PFSK-1 (cell line): ENCODE data around the gene RPS13.

Source experiments
- FOXP2 ChIP-seq: optimal IDR thresholded peaks from 2 replicates; pipeline ENCODE3; 2011; ENCODE audit warnings: borderline replicate concordance, control low read depth, inconsistent platforms; ENCODE audit not compliant: insufficient read depth; ENCODE audit errors: extremely low read length, extremely low read depth
- POLR2AphosphoS5 ChIP-seq: IDR thresholded peaks from 2 replicates; pipeline ENCODE4 v1.6.1; 2012; ENCODE audit warnings: low read depth, mild to moderate bottlenecking, control low read depth, low read length, moderate library complexity
- SIN3A ChIP-seq: IDR thresholded peaks from 2 replicates; pipeline ENCODE4 v1.6.1; 2012; ENCODE audit warnings: mild to moderate bottlenecking, low read length, moderate library complexity, borderline replicate concordance; ENCODE audit not compliant: insufficient read depth
- TAF1 ChIP-seq: IDR thresholded peaks from 2 replicates; pipeline ENCODE4 v1.6.1; 2012; ENCODE audit warnings: low read length, control low read depth, borderline replicate concordance; ENCODE audit not compliant: insufficient read depth
- TF ChIP-seq, protein P1 (sequence below), 2 experiments: IDR thresholded peaks; 2 replicates each; pipeline versions ENCODE4 v1.6.1 to v1.8.0; 2011 to 2012; ENCODE audit warnings: low read depth in 2 of 2, low read length in 2 of 2, control low read depth in 1 of 2, inconsistent platforms in 1 of 2, mild to moderate bottlenecking in 1 of 2, moderate library complexity in 1 of 2; ENCODE audit not compliant: insufficient read depth in 1 of 2

The RPS13 gene

DNA sequence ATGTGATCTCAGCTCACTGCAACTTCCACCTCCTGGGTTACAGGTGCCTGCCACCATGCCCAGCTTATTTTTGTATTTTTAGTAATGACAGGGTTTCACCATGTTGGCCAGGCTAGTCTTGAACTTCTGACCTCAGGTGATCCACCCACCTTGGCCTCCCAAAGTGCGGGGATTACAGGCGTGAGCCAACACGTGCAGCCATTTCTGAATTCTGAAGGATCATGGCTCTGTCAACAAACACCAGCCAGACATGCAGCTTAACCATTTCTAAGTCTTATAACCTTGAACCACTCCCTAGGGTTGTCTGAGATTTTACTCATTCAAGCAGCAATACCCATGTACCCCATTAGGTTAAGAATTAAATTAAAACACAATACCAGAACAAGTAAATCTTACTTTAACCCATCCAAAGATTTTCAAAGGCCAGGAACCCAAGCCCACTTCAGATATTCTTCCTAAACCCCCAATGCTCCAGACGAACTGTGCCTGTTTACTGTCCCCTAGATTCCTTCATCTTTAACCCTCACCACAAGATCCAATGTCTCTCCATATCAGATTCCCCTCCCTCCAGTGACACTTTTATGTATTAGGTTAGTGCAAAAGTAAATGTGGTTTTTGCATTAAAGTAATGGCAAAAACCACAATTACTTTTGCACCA lies 4.0 kb downstream of the RPS13 start:
- TF ChIP-seq, protein P1, sequence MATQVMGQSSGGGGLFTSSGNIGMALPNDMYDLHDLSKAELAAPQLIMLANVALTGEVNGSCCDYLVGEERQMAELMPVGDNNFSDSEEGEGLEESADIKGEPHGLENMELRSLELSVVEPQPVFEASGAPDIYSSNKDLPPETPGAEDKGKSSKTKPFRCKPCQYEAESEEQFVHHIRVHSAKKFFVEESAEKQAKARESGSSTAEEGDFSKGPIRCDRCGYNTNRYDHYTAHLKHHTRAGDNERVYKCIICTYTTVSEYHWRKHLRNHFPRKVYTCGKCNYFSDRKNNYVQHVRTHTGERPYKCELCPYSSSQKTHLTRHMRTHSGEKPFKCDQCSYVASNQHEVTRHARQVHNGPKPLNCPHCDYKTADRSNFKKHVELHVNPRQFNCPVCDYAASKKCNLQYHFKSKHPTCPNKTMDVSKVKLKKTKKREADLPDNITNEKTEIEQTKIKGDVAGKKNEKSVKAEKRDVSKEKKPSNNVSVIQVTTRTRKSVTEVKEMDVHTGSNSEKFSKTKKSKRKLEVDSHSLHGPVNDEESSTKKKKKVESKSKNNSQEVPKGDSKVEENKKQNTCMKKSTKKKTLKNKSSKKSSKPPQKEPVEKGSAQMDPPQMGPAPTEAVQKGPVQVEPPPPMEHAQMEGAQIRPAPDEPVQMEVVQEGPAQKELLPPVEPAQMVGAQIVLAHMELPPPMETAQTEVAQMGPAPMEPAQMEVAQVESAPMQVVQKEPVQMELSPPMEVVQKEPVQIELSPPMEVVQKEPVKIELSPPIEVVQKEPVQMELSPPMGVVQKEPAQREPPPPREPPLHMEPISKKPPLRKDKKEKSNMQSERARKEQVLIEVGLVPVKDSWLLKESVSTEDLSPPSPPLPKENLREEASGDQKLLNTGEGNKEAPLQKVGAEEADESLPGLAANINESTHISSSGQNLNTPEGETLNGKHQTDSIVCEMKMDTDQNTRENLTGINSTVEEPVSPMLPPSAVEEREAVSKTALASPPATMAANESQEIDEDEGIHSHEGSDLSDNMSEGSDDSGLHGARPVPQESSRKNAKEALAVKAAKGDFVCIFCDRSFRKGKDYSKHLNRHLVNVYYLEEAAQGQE (IDR thresholded peaks at IDR 0.05; ENCODE audit: insufficient read depth in 1 of 2, low read depth in 2 of 2, low read length in 2 of 2) = no peak
- TF ChIP-seq POLR2AphosphoS5 = peak; percentile 45; the same call in 1 of the 2 replicates
- no peak for TF ChIP-seq TAF1

DNA sequence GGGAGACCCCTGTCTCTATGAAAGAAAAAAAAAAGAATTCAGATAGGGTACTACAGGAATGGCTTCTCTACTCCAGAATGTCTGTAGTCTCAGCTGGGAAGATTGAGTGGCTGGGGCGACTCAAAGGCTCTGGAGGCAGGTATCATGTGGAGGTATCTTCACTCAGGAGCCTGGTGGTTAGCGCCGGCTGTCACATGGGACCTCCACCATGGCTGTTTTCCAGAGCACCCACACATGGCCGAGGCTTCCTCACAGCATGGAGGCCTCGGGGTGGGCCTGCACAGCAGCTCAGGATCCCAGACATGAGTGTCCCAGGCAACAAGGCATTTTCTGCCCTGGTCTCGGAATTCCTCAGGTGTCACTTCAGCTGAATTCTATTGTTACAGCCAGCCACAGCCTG lies 10.1 kb downstream of the RPS13 start:
- TF ChIP-seq, protein P1 (IDR thresholded peaks at IDR 0.05; ENCODE audit: insufficient read depth in 1 of 2, low read depth in 2 of 2, low read length in 2 of 2) = no peak
- no peak for TF ChIP-seq SIN3A
- no peak for TF ChIP-seq POLR2AphosphoS5
- no peak for TF ChIP-seq FOXP2
- TF ChIP-seq TAF1 = no peak

DNA sequence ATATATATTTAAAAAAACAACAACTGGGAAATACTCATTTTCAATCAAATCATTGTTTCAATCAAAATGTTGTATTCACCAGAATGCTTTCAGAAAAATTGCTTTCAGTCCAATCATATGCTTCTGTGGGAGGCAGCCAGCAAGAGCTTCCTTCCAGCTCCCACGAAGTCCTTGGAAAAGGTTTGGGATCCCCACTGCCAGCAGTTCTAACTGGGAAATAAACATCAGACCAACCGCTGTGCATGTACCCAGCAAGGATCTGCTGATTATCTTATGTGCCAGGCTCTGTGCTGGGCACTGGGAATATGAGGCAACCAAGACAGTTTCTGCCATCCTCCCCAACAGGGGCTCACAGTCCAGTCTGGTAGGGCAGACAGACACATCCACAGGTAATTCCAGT lies 10.8 kb downstream of the RPS13 start:
- TF ChIP-seq, protein P1 (IDR thresholded peaks at IDR 0.05; ENCODE audit: insufficient read depth in 1 of 2, low read depth in 2 of 2, low read length in 2 of 2) = no peak
- no peak for TF ChIP-seq SIN3A
- TF ChIP-seq POLR2AphosphoS5 = no peak
- no peak for TF ChIP-seq TAF1
- TF ChIP-seq FOXP2 = no peak

DNA sequence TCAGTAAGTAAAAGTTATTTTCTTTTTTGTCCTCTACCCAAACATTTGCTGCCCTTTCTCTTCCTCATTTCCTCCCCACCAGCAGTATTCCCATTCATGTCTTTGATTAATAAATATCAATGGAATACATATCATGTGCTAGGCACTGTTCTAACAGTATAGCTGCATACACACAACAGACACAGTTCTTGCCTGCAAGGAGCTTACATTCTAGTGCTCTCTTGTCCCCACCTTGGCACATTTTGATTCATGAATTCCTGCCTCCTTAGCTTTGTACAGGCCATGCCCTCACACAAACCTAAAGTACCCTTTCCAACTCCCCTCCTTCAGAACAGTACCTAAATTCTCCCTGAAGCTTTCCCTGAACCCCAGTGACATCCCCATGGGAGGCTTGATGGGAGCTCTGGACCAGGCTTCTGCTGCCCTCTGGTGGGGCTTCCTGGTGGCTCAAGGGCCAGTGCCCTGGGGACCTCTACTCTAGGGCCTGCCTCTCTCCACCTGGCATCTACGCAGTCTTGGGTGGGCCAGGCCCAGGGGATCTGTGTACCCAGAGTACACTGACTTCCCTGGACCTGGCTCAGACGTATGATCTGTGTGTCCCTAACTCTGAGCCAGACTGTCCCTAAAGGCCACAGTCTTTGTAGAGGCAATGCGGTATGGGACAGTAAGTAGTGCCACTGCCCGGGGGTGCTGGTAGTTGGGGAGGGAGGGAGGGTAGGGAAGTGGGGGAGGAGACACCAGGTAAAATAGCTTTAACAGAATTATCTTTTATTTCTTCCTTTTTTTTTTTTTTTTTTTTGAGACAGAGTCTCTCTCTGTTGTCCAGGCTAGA lies 14.1 kb downstream of the RPS13 start:
- TF ChIP-seq, protein P1 (IDR thresholded peaks at IDR 0.05; ENCODE audit: insufficient read depth in 1 of 2, low read depth in 2 of 2, low read length in 2 of 2) = no peak
- TF ChIP-seq TAF1 (no peak), FOXP2 (no peak), SIN3A (no peak), POLR2AphosphoS5 (no peak)
